HEK293 (cell line): Measurements from ENCODE around the gene PTH2.

ENCODE experiments used
- CTCF ChIA-PET: fragments of 350-600 bp; formaldehyde crosslinking; extraction: SDS; loops from one replicate; lab custom pipeline; 2021; ENCODE audit warnings: antibody characterized with exemption; lab: Yijun Ruan, JAX
- POLR2A ChIA-PET: fragments of 300-600 bp; formaldehyde crosslinking; extraction: SDS; loops from one replicate; lab custom pipeline; 2020; ENCODE audit warnings: antibody characterized with exemption, inconsistent platforms; lab: Yijun Ruan, JAX
- H3K27ac ChIP-seq: fragments of 200-500 bp; sonication (Bioruptor generic); 2 replicates; pipeline ENCODE4 v1.5.1; 2014; ENCODE audit warnings: low read depth, low read length, control low read depth, inconsistent platforms; ENCODE audit errors: extremely low read depth
- H3K36me3 ChIP-seq, 2 experiments: fragments of 200-500 bp in 1 of 2; sonication (Bioruptor generic) in 1 of 2; 1 replicate in 1 of 2; 2 replicates in 1 of 2; pipeline ENCODE4 v1.5.1; 2014 to 2017; ENCODE audit warnings: inconsistent platforms in 2 of 2, low read length in 2 of 2; ENCODE audit not compliant: control insufficient read depth in 2 of 2, insufficient read depth in 1 of 2
- H3K4me1 ChIP-seq: fragments of 200-500 bp; sonication (Bioruptor generic); 2 replicates; pipeline ENCODE4 v1.5.1; 2014; ENCODE audit warnings: mild to moderate bottlenecking, low read length, inconsistent platforms; ENCODE audit not compliant: control insufficient read depth, insufficient read depth
- H3K4me3 ChIP-seq: 2 replicates; pipeline ENCODE4 v1.5.1; 2011; ENCODE audit warnings: low read depth, mild to moderate bottlenecking, control low read depth, low read length, moderate library complexity
- H3K9me3 ChIP-seq: fragments of 200-500 bp; sonication (Bioruptor generic); 2 replicates; pipeline ENCODE4 v1.5.1; 2014; ENCODE audit warnings: low read depth, low read length, inconsistent platforms; ENCODE audit not compliant: control insufficient read depth, insufficient read depth
- KLF7 ChIP-seq: fragments of 450-650 bp; formaldehyde crosslinking; IDR thresholded peaks from 2 replicates; pipeline ENCODE4 v1.5.1; 2016; ENCODE audit warnings: missing biosample characterization, missing genetic modification characterization, borderline replicate concordance
- SCRT1 ChIP-seq: fragments of 450-650 bp; formaldehyde crosslinking; IDR thresholded peaks from 2 replicates; pipeline ENCODE4 v1.5.1; 2016; ENCODE audit warnings: missing biosample characterization, missing genetic modification characterization, borderline replicate concordance
- SP2 ChIP-seq: fragments of 450-650 bp; formaldehyde crosslinking; IDR thresholded peaks from 2 replicates; pipeline ENCODE4 v1.5.1; 2016; ENCODE audit warnings: missing biosample characterization, missing genetic modification characterization
- ZNF114 ChIP-seq: fragments of 450-650 bp; formaldehyde crosslinking; IDR thresholded peaks from 2 replicates; pipeline ENCODE4 v1.5.0; 2017; ENCODE audit warnings: missing biosample characterization, missing genetic modification characterization
- ZNF24 ChIP-seq: fragments of 450-650 bp; formaldehyde crosslinking; IDR thresholded peaks from 2 replicates; pipeline ENCODE4 v1.5.1; 2016; ENCODE audit warnings: missing biosample characterization, missing genetic modification characterization
- ZNF335 ChIP-seq: fragments of 450-650 bp; formaldehyde crosslinking; conservative IDR thresholded peaks from 2 replicates; pipeline ENCODE4 v1.5.1; 2016; ENCODE audit warnings: missing biosample characterization, missing genetic modification characterization
- ZNF362 ChIP-seq: fragments of 450-650 bp; formaldehyde crosslinking; IDR thresholded peaks from 2 replicates; pipeline ENCODE4 v1.5.1; 2016; ENCODE audit warnings: missing biosample characterization, missing genetic modification characterization
- ZNF366 ChIP-seq: fragments of 450-650 bp; formaldehyde crosslinking; conservative IDR thresholded peaks from 2 replicates; pipeline ENCODE4 v1.5.1; 2016; ENCODE audit warnings: missing biosample characterization, missing genetic modification characterization
- ZNF473 ChIP-seq: fragments of 450-650 bp; formaldehyde crosslinking; IDR thresholded peaks from 2 replicates; pipeline ENCODE4 v1.5.1; 2017; ENCODE audit warnings: missing biosample characterization, missing genetic modification characterization
- ZNF777 ChIP-seq: fragments of 450-650 bp; formaldehyde crosslinking; IDR thresholded peaks from 2 replicates; pipeline ENCODE4 v1.5.1; 2017; ENCODE audit warnings: missing biosample characterization, missing genetic modification characterization, borderline replicate concordance
- TF ChIP-seq, protein P1 (sequence below): fragments of 450-650 bp; formaldehyde crosslinking; IDR thresholded peaks from 2 replicates; pipeline ENCODE4 v1.5.1; 2016; ENCODE audit warnings: missing biosample characterization, missing genetic modification characterization
- TF ChIP-seq, protein P2 (sequence below): fragments of 450-650 bp; formaldehyde crosslinking; IDR thresholded peaks from 2 replicates; pipeline ENCODE4 v1.5.1; 2017; ENCODE audit warnings: missing biosample characterization, missing genetic modification characterization
- TF ChIP-seq, protein P3 (sequence below): fragments of 450-650 bp; formaldehyde crosslinking; IDR thresholded peaks from 2 replicates; pipeline ENCODE4 v1.5.1; 2016; ENCODE audit warnings: missing biosample characterization, missing genetic modification characterization
- TF ChIP-seq, protein P4 (sequence below): fragments of 450-650 bp; formaldehyde crosslinking; IDR thresholded peaks from 2 replicates; pipeline ENCODE4 v1.5.1; 2016; ENCODE audit warnings: missing biosample characterization, missing genetic modification characterization

The PTH2 gene

DNA sequence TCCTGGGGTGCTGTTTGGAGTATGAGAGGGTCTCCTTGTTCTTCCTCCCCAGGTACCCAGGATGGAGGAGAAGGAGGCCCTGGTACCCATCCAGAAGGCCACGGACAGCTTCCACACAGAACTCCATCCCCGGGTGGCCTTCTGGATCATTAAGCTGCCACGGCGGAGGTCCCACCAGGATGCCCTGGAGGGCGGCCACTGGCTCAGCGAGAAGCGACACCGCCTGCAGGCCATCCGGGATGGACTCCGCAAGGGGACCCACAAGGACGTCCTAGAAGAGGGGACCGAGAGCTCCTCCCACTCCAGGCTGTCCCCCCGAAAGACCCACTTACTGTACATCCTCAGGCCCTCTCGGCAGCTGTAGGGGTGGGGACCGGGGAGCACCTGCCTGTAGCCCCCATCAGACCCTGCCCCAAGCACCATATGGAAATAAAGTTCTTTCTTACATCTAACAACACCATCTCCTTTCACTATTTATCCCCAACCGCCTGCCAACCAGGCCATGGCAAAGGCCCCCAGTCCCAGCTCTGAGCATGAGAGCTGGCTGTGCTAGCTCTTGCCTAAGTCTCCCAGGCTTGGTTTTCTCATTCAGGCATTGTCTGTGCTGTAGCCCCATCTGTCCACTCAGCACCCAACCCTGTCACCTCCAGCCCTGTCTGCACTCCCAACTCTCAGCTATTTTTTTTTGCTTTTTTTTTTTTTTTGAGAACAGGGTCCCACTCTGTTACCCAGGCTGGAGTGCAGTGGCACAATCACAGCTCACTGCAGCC lies 48.4 kb downstream of the PTH2 start:
- POLR2A ChIA-PET, result interaction anchor here (0.7 to 1.6 kb wide), 4 partner anchors 9 to 679 kb away, joined by 5 to 6 read pairs (median 6); partner anchors contain the start of genes FUT2 and PRMT1
- no peak overlapping the region for H3K27ac ChIP-seq
- CTCF ChIA-PET, result interaction anchor here (0.6 to 2.3 kb wide), 4 partner anchors 10 to 1587 kb away, joined by 3 to 10 read pairs (median 3); no protein-coding TSS in a partner anchor
- TF ChIP-seq ZNF473 (no peak), ZNF114 (tag by site-specific recombination) (no peak), SP2 (tag by site-specific recombination) (no peak), ZNF362 (tag by site-specific recombination) (no peak), ZNF335 (no peak), ZNF366 (tag by site-specific recombination) (no peak), KLF7 (tag by site-specific recombination) (no peak), ZNF24 (tag by site-specific recombination) (no peak), ZNF777 (tag by site-specific recombination) (no peak), SCRT1 (tag by site-specific recombination) (no peak)
- TF ChIP-seq, protein P1, sequence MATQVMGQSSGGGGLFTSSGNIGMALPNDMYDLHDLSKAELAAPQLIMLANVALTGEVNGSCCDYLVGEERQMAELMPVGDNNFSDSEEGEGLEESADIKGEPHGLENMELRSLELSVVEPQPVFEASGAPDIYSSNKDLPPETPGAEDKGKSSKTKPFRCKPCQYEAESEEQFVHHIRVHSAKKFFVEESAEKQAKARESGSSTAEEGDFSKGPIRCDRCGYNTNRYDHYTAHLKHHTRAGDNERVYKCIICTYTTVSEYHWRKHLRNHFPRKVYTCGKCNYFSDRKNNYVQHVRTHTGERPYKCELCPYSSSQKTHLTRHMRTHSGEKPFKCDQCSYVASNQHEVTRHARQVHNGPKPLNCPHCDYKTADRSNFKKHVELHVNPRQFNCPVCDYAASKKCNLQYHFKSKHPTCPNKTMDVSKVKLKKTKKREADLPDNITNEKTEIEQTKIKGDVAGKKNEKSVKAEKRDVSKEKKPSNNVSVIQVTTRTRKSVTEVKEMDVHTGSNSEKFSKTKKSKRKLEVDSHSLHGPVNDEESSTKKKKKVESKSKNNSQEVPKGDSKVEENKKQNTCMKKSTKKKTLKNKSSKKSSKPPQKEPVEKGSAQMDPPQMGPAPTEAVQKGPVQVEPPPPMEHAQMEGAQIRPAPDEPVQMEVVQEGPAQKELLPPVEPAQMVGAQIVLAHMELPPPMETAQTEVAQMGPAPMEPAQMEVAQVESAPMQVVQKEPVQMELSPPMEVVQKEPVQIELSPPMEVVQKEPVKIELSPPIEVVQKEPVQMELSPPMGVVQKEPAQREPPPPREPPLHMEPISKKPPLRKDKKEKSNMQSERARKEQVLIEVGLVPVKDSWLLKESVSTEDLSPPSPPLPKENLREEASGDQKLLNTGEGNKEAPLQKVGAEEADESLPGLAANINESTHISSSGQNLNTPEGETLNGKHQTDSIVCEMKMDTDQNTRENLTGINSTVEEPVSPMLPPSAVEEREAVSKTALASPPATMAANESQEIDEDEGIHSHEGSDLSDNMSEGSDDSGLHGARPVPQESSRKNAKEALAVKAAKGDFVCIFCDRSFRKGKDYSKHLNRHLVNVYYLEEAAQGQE (tag by site-specific recombination), result no peak
- TF ChIP-seq, protein P2, sequence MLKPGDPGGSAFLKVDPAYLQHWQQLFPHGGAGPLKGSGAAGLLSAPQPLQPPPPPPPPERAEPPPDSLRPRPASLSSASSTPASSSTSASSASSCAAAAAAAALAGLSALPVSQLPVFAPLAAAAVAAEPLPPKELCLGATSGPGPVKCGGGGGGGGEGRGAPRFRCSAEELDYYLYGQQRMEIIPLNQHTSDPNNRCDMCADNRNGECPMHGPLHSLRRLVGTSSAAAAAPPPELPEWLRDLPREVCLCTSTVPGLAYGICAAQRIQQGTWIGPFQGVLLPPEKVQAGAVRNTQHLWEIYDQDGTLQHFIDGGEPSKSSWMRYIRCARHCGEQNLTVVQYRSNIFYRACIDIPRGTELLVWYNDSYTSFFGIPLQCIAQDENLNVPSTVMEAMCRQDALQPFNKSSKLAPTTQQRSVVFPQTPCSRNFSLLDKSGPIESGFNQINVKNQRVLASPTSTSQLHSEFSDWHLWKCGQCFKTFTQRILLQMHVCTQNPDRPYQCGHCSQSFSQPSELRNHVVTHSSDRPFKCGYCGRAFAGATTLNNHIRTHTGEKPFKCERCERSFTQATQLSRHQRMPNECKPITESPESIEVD (tag by site-specific recombination), result no peak
- TF ChIP-seq, protein P3, sequence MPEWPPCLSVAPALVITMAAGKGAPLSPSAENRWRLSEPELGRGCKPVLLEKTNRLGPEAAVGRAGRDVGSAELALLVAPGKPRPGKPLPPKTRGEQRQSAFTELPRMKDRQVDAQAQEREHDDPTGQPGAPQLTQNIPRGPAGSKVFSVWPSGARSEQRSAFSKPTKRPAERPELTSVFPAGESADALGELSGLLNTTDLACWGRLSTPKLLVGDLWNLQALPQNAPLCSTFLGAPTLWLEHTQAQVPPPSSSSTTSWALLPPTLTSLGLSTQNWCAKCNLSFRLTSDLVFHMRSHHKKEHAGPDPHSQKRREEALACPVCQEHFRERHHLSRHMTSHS (tag by site-specific recombination), result no peak
- TF ChIP-seq, protein P4, sequence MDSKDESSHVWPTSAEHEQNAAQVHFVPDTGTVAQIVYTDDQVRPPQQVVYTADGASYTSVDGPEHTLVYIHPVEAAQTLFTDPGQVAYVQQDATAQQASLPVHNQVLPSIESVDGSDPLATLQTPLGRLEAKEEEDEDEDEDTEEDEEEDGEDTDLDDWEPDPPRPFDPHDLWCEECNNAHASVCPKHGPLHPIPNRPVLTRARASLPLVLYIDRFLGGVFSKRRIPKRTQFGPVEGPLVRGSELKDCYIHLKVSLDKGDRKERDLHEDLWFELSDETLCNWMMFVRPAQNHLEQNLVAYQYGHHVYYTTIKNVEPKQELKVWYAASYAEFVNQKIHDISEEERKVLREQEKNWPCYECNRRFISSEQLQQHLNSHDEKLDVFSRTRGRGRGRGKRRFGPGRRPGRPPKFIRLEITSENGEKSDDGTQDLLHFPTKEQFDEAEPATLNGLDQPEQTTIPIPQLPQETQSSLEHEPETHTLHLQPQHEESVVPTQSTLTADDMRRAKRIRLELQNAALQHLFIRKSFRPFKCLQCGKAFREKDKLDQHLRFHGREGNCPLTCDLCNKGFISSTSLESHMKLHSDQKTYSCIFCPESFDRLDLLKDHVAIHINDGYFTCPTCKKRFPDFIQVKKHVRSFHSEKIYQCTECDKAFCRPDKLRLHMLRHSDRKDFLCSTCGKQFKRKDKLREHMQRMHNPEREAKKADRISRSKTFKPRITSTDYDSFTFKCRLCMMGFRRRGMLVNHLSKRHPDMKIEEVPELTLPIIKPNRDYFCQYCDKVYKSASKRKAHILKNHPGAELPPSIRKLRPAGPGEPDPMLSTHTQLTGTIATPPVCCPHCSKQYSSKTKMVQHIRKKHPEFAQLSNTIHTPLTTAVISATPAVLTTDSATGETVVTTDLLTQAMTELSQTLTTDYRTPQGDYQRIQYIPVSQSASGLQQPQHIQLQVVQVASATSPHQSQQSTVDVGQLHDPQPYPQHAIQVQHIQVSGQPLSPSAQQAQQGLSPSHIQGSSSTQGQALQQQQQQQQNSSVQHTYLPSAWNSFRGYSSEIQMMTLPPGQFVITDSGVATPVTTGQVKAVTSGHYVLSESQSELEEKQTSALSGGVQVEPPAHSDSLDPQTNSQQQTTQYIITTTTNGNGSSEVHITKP (tag by site-specific recombination), result no peak
- TF ChIP-seq, all 188 proteins: peak for 0
- no peaks in the 10 kb centered on the region for H3K4me1 ChIP-seq
- no peaks in the 10 kb centered on the region for H3K36me3 ChIP-seq
- no peak overlapping the region for H3K4me3 ChIP-seq
- H3K9me3 ChIP-seq, result no peaks in the 10 kb centered on the region
